Measurements from ENCODE around the gene NFE2L2. TPM values are rescaled to one million over a fixed set of nuclear protein-coding genes. Genes with fewer than 3 reads are reported as not detected.
A peak's percentile ranks its signal among the peaks of the same experiment; 100 is the strongest.

The NFE2L2 gene
- total and polyA plus RNA-seq, 9 of the 15 experiments (the other 6 are each of a cell fraction or from before 2014, with no cell fraction given) = 29.3 to 120 (median 59.3) TPM

- TF ChIP-seq RBM14 (IDR thresholded peaks at IDR 0.05; ENCODE audit: borderline replicate concordance, insufficient read depth, low read depth, low read length) (no peak), USF2 (CRISPR knock-in tag; IDR thresholded peaks at IDR 0.05) (peak; percentile 93), ZNF444 (CRISPR knock-in tag; IDR thresholded peaks at IDR 0.05) (0 out of 2 replicates have a peak, but pooled peaks have one; percentile 39), BRD4 (IDR thresholded peaks at IDR 0.05) (peak; percentile 70), ARNT (IDR thresholded peaks at IDR 0.05) (peak in 1 of 2 experiments; percentile 91; a peak in 3 of 4 replicates), FOXP1 (CRISPR knock-in tag; IDR thresholded peaks at IDR 0.05) (peak; percentile 85), HES1 (IDR thresholded peaks at IDR 0.05; ENCODE audit: low read depth) (no peak), PCBP1 (IDR thresholded peaks at IDR 0.05; ENCODE audit: low read depth, low read length, poor library complexity, severe bottlenecking) (no peak), JUND (IDR thresholded peaks at IDR 0.05; ENCODE audit: borderline replicate concordance, low read depth, low read length) (no peak), JUND (tag; IDR thresholded peaks at IDR 0.05; ENCODE audit: borderline replicate concordance, low read depth, low read length) (0 out of 3 replicates have a peak, but pooled peaks have one; percentile 7), POLR2B (IDR thresholded peaks at IDR 0.05; ENCODE audit: low read depth, partially characterized antibody) (peak; percentile 98), KAT2B (IDR thresholded peaks at IDR 0.05; ENCODE audit: low read depth, low read length) (no peak), MCM3 (IDR thresholded peaks at IDR 0.05) (no peak)
- TF ChIP-seq, protein P1, sequence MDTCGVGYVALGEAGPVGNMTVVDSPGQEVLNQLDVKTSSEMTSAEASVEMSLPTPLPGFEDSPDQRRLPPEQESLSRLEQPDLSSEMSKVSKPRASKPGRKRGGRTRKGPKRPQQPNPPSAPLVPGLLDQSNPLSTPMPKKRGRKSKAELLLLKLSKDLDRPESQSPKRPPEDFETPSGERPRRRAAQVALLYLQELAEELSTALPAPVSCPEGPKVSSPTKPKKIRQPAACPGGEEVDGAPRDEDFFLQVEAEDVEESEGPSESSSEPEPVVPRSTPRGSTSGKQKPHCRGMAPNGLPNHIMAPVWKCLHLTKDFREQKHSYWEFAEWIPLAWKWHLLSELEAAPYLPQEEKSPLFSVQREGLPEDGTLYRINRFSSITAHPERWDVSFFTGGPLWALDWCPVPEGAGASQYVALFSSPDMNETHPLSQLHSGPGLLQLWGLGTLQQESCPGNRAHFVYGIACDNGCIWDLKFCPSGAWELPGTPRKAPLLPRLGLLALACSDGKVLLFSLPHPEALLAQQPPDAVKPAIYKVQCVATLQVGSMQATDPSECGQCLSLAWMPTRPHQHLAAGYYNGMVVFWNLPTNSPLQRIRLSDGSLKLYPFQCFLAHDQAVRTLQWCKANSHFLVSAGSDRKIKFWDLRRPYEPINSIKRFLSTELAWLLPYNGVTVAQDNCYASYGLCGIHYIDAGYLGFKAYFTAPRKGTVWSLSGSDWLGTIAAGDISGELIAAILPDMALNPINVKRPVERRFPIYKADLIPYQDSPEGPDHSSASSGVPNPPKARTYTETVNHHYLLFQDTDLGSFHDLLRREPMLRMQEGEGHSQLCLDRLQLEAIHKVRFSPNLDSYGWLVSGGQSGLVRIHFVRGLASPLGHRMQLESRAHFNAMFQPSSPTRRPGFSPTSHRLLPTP (IDR thresholded peaks at IDR 0.05; ENCODE audit: borderline replicate concordance, extremely low read depth, insufficient read length) = no peak
- TF ChIP-seq, protein P2, sequence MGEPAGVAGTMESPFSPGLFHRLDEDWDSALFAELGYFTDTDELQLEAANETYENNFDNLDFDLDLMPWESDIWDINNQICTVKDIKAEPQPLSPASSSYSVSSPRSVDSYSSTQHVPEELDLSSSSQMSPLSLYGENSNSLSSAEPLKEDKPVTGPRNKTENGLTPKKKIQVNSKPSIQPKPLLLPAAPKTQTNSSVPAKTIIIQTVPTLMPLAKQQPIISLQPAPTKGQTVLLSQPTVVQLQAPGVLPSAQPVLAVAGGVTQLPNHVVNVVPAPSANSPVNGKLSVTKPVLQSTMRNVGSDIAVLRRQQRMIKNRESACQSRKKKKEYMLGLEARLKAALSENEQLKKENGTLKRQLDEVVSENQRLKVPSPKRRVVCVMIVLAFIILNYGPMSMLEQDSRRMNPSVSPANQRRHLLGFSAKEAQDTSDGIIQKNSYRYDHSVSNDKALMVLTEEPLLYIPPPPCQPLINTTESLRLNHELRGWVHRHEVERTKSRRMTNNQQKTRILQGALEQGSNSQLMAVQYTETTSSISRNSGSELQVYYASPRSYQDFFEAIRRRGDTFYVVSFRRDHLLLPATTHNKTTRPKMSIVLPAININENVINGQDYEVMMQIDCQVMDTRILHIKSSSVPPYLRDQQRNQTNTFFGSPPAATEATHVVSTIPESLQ (CRISPR knock-in tag; IDR thresholded peaks at IDR 0.05) = no peak; the same call in 1 of the 2 replicates
- TF ChIP-seq, protein P3, sequence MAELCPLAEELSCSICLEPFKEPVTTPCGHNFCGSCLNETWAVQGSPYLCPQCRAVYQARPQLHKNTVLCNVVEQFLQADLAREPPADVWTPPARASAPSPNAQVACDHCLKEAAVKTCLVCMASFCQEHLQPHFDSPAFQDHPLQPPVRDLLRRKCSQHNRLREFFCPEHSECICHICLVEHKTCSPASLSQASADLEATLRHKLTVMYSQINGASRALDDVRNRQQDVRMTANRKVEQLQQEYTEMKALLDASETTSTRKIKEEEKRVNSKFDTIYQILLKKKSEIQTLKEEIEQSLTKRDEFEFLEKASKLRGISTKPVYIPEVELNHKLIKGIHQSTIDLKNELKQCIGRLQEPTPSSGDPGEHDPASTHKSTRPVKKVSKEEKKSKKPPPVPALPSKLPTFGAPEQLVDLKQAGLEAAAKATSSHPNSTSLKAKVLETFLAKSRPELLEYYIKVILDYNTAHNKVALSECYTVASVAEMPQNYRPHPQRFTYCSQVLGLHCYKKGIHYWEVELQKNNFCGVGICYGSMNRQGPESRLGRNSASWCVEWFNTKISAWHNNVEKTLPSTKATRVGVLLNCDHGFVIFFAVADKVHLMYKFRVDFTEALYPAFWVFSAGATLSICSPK (IDR thresholded peaks at IDR 0.05; ENCODE audit: borderline replicate concordance) = peak; percentile 77; the same call in 1 of the 2 replicates
Measured at GRCh38 chr2:177212106-177212890, 52.2 kb downstream of the NFE2L2 start, which contains the start of gene HNRNPA3 (continued).

Data from K562 (cell line).